Effector memory CD8-positive, alpha-beta T cell (primary cell): ENCODE measurements around the gene SSR1.
"Not testable (repeated sequence)": the region's sequence is repeated elsewhere in the genome, so short reads cannot be mapped to it uniquely, and the experiment has no call there.

ENCODE experiments used
- ATAC-seq: fragments of 150-1000 bp; cut with Tn5 transposase; replicated peaks from 2 replicates; pipeline ENCODE4 v1.10.0; 2021; ENCODE audit warnings: mild to moderate bottlenecking, moderate library complexity
- DNase-seq, 3 experiments: peaks; one replicate each; pipeline ENCODE4 v3.0.0; 2021
- H3K27ac Mint-ChIP-seq, 2 donors: one replicate each; pipeline ENCODE4 v1.8.0; 2022; ENCODE audit warnings: mild to moderate bottlenecking in 2 of 2, mixed read lengths in 2 of 2, moderate library complexity in 2 of 2
- H3K27me3 Mint-ChIP-seq, 2 donors: one replicate each; pipeline ENCODE4 v1.8.0; 2022; ENCODE audit warnings: mixed read lengths in 2 of 2
- H3K36me3 Mint-ChIP-seq: one replicate; pipeline ENCODE4 v1.8.0; 2022; ENCODE audit warnings: mild to moderate bottlenecking, moderate library complexity, mixed read lengths; ENCODE audit not compliant: insufficient read depth
- H3K4me1 Mint-ChIP-seq, 2 donors: one replicate each; pipeline ENCODE4 v1.8.0; 2022; ENCODE audit warnings: low read depth in 2 of 2, mixed read lengths in 2 of 2
- H3K4me3 Mint-ChIP-seq, 2 donors: one replicate each; pipeline ENCODE4 v1.8.0; 2022; ENCODE audit warnings: mild to moderate bottlenecking in 2 of 2, mixed read lengths in 2 of 2, moderate library complexity in 2 of 2
- H3K9me3 Mint-ChIP-seq, 2 donors: one replicate each; pipeline ENCODE4 v1.8.0; 2022; ENCODE audit warnings: mixed read lengths in 2 of 2

Gene SSR1

GRCh38 chr6:7265385-7265726 lies 47.6 kb downstream of the SSR1 start:
- H3K36me3 Mint-ChIP-seq, H3K9me3 Mint-ChIP-seq, H3K4me3 Mint-ChIP-seq, H3K27ac Mint-ChIP-seq, ATAC-seq, DNase-seq: not testable (repeated sequence)
- H3K4me1 Mint-ChIP-seq = peaks cover 10 to 15% of the 10 kb centered on the region in 2 donors
- H3K27me3 Mint-ChIP-seq = peaks cover 31 to 44% of the 10 kb centered on the region in 2 donors

- H3K4me1 Mint-ChIP-seq = peaks cover 12 to 15% of the 10 kb centered on the region in 2 donors
- H3K36me3 Mint-ChIP-seq = peaks cover 2% of the 10 kb centered on the region
- H3K9me3 Mint-ChIP-seq = no peaks in the 10 kb centered on the region
- H3K4me3 Mint-ChIP-seq = no peak overlapping the region
- no peak for ATAC-seq
- no peak for DNase-seq
- H3K27ac Mint-ChIP-seq = no peak overlapping the region
- H3K27me3 Mint-ChIP-seq = peaks cover 32 to 44% of the 10 kb centered on the region in 2 donors
These were observed 48.2 kb downstream of the SSR1 start for GRCh38 chr6:7264686-7265384.

- Mint-ChIP-seq H3K27me3 (peaks cover 34 to 45% of the 10 kb centered on the region in 2 donors), H3K27ac (no peak overlapping the region), H3K36me3 (peaks cover 2% of the 10 kb centered on the region), H3K9me3 (no peaks in the 10 kb centered on the region), H3K4me1 (peaks cover 12 to 15% of the 10 kb centered on the region in 2 donors), H3K4me3 (no peak overlapping the region)
- DNase-seq = no peak
- no peak for ATAC-seq
These were observed 49.0 kb downstream of the SSR1 start for GRCh38 chr6:7264041-7264440.

GRCh38 chr6:7263519-7263805 lies 49.5 kb downstream of the SSR1 start:
- H3K27me3 Mint-ChIP-seq = peaks cover 36 to 51% of the 10 kb centered on the region in 2 donors
- not testable (repeated sequence) for H3K36me3 Mint-ChIP-seq, DNase-seq, H3K9me3 Mint-ChIP-seq, H3K4me3 Mint-ChIP-seq, ATAC-seq, H3K27ac Mint-ChIP-seq
- peaks cover 12 to 15% of the 10 kb centered on the region in 2 donors for H3K4me1 Mint-ChIP-seq

GRCh38 chr6:7262746-7263518 lies 50.1 kb downstream of the SSR1 start:
- ATAC-seq = no peak
- Mint-ChIP-seq H3K27ac (no peak overlapping the region), H3K4me1 (peaks cover 12 to 15% of the 10 kb centered on the region in 2 donors), H3K4me3 (peak overlapping the region in 1 of 2 donors; percentile 1), H3K27me3 (peaks cover 36 to 48% of the 10 kb centered on the region in 2 donors), H3K36me3 (peaks cover 2% of the 10 kb centered on the region), H3K9me3 (no peaks in the 10 kb centered on the region)
- DNase-seq = no peak

GRCh38 chr6:7261852-7262461 lies 51.0 kb downstream of the SSR1 start:
- Mint-ChIP-seq H3K27ac (no peak overlapping the region), H3K9me3 (no peaks in the 10 kb centered on the region), H3K4me3 (peak overlapping the region; percentile 42 to 81), H3K36me3 (peaks cover 2% of the 10 kb centered on the region), H3K27me3 (peaks cover 36 to 42% of the 10 kb centered on the region in 2 donors), H3K4me1 (peaks cover 12 to 15% of the 10 kb centered on the region in 2 donors)
- ATAC-seq = no peak
- DNase-seq = no peak

GRCh38 chr6:7261032-7261841 lies 51.8 kb downstream of the SSR1 start:
- Mint-ChIP-seq H3K36me3 (peaks cover 2% of the 10 kb centered on the region), H3K27me3 (peaks cover 36 to 42% of the 10 kb centered on the region in 2 donors), H3K9me3 (no peaks in the 10 kb centered on the region), H3K4me1 (peaks cover 12 to 15% of the 10 kb centered on the region in 2 donors), H3K27ac (peak overlapping the region in 1 of 2 donors; percentile 67), H3K4me3 (peak overlapping the region; percentile 63 to 81)
- ATAC-seq (peak; percentile 72), DNase-seq (no peak)

- Mint-ChIP-seq H3K4me3 (peak overlapping the region; percentile 63 to 81), H3K27me3 (peaks cover 36 to 42% of the 10 kb centered on the region in 2 donors), H3K27ac (peak overlapping the region in 1 of 2 donors; percentile 67), H3K36me3 (peaks cover 2% of the 10 kb centered on the region), H3K4me1 (peaks cover 12 to 15% of the 10 kb centered on the region in 2 donors), H3K9me3 (no peaks in the 10 kb centered on the region)
- DNase-seq = no peak
- peak; percentile 14 for ATAC-seq
These were observed 52.5 kb downstream of the SSR1 start for GRCh38 chr6:7260291-7261031.

GRCh38 chr6:7258231-7258763 lies 54.7 kb downstream of the SSR1 start:
- Mint-ChIP-seq H3K4me1 (peaks cover 12 to 15% of the 10 kb centered on the region in 2 donors), H3K4me3 (no peak overlapping the region), H3K36me3 (peaks cover 2% of the 10 kb centered on the region), H3K9me3 (no peaks in the 10 kb centered on the region), H3K27ac (no peak overlapping the region), H3K27me3 (peaks cover 36 to 42% of the 10 kb centered on the region in 2 donors)
- DNase-seq (no peak), ATAC-seq (no peak)

GRCh38 chr6:7257521-7258230 lies 55.3 kb downstream of the SSR1 start:
- no peak for DNase-seq
- Mint-ChIP-seq H3K27ac (no peak overlapping the region), H3K9me3 (no peaks in the 10 kb centered on the region), H3K27me3 (peaks cover 36 to 42% of the 10 kb centered on the region in 2 donors), H3K4me1 (peaks cover 12 to 15% of the 10 kb centered on the region in 2 donors), H3K36me3 (peaks cover 2% of the 10 kb centered on the region), H3K4me3 (no peak overlapping the region)
- ATAC-seq = no peak

- Mint-ChIP-seq H3K4me1 (peaks cover 10 to 12% of the 10 kb centered on the region in 2 donors), H3K27ac (no peak overlapping the region), H3K36me3 (peaks cover 8% of the 10 kb centered on the region), H3K9me3 (no peaks in the 10 kb centered on the region), H3K4me3 (no peak overlapping the region), H3K27me3 (peaks cover 28 to 33% of the 10 kb centered on the region in 2 donors)
- DNase-seq (no peak), ATAC-seq (no peak)
These were observed 56.2 kb downstream of the SSR1 start for GRCh38 chr6:7256785-7257184.

GRCh38 chr6:7255918-7256317 lies 57.1 kb downstream of the SSR1 start:
- no peak for ATAC-seq
- no peaks in the 10 kb centered on the region for H3K9me3 Mint-ChIP-seq

More at GRCh38 chr6:7255918-7256317, 57.1 kb downstream of the SSR1 start:
- peaks cover 6 to 7% of the 10 kb centered on the region in 2 donors for H3K4me1 Mint-ChIP-seq
- no peak overlapping the region for H3K4me3 Mint-ChIP-seq
- peaks cover 15% of the 10 kb centered on the region for H3K36me3 Mint-ChIP-seq
- H3K27ac Mint-ChIP-seq = no peak overlapping the region
- peaks cover 20 to 24% of the 10 kb centered on the region in 2 donors for H3K27me3 Mint-ChIP-seq
- DNase-seq = no peak
